Epidermal melanocyte (primary cell): Measurements from ENCODE around the gene ARNT2.
"Not testable (repeated sequence)": the region's sequence is repeated elsewhere in the genome, so short reads cannot be mapped to it uniquely, and the experiment has no call there.

Source experiments
- DNase-seq: peaks from one replicate; pipeline ENCODE4 v3.0.0; 2011; ENCODE audit warnings: low spot score; ENCODE audit not compliant: insufficient read length

ARNT2 gene

DNA sequence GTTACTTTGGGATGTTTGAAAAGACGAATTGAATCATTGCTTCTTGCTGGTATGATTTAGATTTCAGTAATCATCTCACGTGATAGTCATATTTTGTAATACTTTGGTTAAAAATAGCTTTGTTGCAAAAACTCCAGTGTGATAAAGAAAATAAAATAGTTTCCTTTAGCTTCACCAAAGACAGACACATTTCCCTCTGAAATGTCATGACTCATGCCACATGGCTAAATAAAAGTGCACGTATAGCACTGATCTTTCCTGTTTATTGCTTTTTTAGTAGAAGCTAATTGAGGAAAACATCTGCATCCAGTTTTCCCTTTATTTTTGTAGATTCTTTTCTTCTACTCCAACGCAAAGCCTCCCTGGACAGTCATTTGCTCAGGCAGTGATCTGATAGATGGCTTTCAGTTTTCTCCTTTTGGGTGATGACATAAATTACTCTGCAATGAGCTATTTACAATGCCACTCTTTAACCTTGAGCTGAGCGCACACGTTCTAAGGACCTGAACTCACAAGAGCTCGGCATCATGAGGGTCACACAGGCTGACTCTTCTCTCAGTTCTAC, 84.9 kb downstream of the ARNT2 start:
- peak; percentile 64 for DNase-seq

DNA sequence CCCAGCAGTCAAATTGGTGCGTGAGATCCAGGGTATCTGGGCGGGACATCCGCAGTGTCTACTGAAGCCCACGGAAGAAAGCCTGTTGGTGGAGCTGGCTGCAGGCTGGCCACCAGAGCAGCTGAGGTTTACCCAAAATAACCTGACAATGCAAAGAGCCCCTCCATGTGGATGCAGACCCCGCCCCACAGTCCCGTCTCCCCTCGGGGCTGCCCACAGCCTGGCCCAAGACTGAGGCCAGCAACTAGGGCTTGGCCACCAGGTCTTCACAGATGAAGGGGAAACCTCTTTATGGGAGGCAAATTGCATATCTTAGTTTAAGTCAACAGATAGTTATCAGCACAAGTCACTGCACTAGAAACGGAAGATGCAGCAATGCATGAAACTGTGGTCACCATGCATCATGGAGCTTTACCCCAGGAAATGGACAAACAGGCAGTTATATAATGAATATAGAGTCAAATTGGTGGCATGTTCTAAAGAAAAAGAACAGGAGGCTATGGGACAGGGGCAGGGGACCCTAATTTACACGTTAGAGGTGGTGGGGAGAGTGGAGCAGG, 86.3 kb downstream of the ARNT2 start:
- no peak for DNase-seq

DNA sequence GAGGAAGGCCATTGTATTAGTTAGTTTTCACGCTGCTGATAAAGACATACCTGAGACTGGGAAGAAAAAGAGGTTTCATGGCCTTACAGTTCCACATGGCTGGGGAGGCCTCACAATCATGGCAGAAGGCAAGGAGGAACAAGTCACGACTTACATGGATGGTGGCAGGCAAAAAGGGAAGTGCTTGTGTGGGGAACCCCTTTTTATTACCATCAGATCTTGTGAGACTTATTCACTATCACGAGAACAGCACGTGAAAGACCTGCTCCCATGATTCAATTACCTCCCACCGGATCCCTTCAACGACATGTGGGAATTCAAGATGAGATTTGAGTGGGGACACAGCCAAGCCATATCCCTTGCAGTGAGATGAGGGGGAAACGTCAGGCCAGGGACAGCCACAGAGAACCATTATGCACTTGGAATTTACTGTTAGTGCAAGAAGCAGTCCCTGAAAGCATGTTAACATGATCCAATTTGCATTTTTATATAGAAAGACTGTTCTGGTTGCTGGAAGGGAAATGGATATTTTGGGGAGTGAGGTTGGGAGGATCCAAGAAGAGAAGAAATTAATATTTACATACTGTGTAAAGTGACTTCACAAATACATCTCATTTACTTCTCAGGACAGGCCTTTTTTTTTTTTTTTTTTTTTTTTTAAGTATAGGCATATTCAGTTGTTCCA, 87.1 kb downstream of the ARNT2 start:
- no peak for DNase-seq

DNA sequence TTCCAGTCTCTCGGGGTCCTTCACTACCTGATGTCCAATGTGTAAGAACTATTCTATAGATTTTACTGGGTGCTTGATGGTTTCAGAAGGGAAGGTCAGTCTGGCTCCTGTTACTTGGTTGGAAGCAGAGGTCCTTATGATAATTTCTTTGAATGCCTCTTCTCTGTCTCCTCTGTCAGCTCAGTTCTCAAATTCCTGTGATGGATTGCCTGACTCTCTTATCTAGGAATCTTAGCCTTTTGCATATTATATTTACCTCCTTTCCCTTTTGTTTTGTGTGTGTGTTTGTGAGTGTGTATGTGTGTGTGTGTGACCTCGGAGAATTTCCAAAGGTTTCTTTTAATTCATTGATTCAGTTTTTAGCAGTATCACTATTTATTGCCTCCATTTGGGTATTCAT, 88.2 kb downstream of the ARNT2 start:
- no peak for DNase-seq

DNA sequence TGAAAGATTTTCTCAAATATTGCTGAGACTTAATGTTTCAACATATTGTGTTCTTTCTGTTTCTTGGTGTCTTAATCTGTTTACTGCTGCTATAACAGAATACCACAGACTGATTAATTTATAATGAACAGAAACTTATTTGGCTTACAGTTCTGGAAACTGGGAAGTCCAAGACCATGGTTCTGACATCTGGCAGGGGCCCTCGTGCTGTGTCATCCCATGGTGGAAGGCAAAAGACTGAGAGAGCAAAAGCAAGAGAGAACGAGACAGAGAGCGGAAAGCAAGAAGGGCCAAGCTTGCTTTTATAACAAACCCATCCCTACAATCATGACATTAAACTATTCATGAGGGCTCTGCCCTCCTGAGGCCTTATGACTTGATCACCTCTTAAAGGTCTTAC, 88.7 kb downstream of the ARNT2 start:
- no peak for DNase-seq

DNA sequence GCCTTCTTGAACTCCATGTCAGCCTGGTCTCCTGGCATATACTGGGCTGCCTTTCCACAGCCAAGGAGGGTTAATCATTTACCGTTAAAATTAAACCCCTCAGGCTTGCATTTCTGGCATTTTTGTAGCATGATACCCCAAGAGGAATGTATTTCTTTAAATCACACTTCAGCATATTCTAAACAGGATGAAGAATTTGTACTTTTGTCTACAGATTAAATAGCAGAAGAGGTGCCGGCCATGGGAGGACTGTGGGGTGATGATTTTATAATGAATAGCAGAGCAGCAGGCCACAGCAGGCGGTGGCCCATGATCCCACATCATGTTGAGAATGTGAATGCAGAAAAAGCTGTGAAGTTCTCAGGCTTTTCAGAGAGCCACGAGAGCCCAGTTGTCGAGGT, 90.2 kb downstream of the ARNT2 start:
- DNase-seq, result no peak

DNA sequence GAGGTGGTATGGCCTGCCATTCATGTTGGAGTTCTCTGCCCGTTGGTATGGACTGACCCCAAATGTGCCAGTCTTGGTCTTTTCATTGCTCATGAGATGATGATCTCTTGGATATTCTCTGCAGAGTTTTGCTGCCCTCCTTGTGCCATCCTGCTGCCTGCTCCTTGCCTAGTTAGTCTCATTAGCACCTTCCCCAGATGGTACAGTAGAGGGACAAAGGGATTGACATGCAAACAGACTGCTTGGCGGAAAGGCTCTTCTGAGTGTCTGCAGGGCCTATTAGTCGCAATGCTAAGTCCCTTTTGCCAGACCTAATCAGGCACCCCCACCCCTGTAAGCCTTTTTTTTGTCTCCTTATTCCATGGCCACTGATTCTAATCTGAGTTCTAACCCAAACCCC, 90.6 kb downstream of the ARNT2 start:
- no peak for DNase-seq

DNA sequence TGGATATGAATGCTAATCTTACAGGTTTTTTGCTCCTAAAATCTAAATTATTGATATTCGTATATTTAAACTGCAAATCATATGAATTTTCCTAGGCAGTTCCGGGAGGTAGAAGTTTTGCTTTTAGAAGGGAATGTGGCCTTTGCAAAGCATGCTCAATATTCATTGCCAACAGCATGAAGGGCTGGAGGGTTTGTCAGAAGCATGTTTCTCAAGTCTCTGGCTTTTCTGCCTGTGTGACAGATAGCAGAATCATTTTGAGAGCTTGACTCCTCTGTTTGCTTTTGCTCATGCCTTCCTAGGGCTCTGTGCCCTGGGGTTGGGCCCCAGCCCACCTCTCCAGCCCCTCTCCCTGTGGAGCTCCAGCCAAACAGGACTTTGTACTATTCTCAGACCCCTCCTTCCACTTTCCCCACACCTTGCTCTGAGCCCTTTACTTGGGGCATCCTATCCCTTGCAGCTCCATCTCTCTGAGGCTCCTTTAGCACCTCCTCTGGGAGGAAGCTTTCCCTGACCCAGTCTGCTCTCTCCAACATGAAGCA, 91.3 kb downstream of the ARNT2 start:
- DNase-seq, result no peak

DNA sequence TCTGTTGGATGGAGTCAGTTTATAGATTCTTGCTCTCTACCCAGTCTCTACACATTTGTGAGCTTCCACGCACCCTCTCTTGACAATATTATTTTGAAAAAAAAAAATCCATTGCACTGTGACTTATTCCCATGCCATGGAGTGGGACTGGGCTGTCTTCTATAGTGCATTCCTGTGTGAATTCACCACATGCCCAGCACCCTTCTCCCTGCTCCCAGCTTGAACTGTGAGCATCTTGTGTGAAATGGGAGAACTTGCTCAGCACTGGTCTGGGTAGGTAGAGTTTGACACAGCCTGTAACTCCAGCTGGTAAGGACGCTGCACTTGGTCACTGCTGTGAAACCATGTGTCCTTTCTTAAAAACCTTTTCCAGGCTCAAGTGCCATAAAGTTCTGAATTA, 91.9 kb downstream of the ARNT2 start:
- DNase-seq, result no peak

DNA sequence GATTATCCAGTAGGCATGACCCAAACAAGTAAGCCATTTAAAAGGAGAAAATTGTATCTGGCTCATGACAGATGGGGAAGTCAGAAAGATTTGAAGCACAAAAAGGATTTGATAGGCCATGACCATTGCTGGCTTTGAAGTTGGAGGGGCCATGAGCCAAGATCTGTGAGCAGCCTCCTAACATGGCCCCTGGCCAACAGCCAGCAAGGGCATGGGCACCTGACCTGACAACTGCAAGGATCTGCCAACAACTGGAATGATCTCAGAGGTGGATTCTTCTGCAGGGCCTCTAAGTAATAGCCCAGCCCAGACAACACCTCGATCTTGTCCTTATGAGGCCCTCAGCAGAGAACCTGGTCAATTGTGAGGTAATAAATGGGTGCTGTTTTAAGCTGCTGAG, 93.0 kb downstream of the ARNT2 start:
- no peak for DNase-seq

DNA sequence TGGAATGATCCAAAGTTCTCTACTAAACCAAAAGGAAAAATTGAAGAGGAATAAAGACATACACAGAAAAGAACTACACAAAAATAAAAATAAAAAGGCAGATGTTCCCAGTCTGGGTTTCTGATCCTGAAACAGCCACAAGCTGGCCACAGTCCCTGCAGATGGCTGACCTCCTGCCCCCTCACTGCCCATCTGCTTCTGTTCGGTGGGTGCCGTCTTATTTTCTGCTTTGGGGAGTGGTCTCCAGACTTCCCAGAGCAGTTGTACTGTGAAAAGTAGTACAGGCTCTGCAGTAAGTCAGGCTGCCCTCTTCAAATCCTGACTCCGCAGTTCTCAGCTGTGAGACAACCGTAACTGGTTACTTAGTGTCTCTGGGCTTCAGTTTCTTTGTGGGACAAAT, 94.5 kb downstream of the ARNT2 start:
- DNase-seq, result no peak

DNA sequence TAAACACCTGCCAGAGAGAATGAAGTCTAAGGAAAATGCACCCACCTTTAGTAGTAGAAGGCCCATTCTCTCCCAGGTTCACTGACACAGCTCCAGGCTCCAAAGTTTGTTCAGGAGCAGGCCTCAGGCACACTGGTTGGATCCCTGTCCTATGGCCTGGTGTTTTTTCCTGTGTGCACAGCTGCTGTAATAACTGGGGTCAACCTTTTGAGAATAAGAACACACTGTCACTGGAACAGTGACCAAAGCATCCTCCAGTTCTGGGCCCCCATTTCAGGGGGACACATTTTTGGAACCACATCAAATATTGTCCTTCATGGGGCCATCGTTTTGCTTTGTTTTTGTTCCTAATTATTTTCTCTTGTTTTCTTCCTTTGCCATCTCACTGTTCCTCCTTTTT, 95.8 kb downstream of the ARNT2 start:
- DNase-seq, result no peak

DNA sequence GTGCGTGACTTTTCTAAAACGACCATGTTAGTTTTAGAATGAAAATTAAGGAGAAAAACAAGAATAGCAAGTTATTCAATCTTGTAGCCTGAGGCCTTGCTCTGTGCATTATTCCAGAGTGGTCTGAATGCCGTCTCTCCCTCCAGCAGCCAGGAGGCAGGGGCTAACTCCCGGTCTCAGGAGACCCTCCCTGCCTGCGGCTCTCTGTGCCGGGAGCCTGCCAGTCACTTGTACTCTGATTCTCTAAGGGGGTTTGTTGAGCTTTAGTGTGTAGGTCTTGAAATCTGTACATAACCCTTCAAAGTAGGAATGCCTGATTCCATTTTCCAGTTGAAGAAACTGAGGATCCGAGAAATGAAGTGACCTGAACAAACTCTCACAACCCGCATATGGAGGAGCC, 97.3 kb downstream of the ARNT2 start:
- DNase-seq, result no peak

DNA sequence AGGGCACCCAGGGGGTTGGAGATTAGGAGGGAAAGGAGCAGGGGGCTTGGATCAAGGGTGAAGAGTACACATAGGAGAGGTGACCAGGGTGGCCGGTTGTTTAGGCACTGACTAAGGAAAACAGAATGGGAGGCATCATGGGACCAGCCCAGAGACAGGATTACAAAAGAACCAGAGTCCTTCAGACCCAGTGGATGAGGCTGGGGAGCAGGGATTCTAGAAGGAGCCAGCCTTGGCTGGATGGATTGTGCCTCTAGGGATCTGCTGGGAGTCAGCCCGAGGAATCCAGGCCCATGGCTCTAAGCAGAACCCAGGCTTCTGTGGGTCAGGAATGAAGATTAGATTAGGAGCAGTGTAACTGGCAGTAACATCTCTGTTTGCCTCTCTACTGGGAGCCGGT, 98.6 kb downstream of the ARNT2 start:
- no peak for DNase-seq

DNA sequence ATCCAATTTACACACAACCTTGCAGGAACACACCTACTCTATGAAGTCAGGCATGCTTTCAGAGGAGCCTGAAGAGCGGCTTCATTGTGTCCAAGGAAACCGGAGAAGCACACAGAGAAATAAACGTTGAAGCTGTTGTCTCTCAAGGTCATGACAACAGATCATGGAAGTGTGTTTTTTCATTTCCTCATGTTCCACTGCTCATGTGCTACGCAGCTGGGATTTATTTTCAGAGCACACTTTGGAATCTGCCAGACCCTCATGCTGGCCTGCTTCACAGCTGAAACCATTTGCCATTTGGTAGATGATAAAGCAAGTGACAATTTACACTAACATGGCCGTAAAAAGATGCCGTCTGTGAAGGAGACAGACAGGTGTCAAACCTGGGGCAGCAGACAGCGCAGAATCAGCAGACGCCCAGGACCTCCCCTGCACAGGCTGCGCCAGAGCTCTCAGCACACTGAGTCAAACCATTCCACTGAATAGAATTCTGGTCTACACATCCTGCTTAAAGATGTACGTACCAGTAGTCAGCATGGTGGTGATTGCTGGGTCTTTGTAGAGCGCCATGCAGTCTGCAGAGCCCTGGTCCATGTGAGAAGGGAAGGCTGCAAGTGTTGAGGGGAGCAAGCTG, 99.3 kb downstream of the ARNT2 start:
- DNase-seq, result no peak

DNA sequence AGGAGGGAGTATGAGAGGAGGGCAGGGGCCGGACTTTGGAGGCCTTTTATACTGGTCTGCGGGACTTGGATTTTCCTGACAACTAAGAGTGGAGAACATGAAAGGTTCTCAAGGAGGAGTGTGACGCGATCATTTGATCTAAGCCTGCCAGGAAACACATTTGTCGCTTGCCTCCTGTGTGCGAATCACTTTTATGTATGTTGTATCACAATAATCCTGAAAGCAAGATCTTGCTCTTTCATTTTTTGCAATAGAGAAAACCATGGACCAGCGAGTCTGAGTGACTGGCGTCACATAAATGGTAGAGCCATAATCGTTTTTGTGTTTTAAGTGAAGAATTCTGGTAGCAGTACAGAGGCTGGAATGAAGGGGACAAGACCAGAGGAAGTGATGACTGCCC, 100.7 kb downstream of the ARNT2 start:
- DNase-seq, result no peak

DNA sequence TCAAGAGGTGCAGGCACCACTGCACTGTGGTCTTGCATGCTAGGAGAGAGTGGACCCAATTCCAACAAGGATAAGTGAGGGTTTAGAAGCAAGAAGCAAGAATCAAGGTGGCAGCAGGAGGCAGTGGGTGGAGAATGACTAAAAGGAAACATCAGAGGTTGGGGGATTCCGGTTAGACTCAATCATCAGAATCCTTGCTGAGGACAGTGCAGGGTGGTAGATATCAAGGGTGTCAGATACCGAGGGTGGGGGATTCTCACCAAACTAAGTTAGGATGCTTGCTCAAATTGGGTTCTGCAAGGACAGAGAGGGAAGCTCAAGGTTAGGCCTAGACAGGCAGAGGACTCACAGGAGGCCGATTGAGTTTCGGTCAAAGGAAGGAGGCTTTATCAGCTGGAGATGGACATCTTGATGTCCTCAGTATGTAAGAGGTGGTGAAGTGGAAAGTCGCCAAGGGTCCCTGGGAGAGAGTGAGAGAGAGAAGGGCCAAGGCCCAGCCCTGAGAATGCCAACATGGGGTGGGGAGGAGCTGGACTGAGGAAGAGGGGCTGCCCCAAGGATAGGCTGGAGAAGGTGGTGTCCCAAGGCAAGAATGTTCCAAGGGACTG, 102.2 kb downstream of the ARNT2 start:
- no peak for DNase-seq

DNA sequence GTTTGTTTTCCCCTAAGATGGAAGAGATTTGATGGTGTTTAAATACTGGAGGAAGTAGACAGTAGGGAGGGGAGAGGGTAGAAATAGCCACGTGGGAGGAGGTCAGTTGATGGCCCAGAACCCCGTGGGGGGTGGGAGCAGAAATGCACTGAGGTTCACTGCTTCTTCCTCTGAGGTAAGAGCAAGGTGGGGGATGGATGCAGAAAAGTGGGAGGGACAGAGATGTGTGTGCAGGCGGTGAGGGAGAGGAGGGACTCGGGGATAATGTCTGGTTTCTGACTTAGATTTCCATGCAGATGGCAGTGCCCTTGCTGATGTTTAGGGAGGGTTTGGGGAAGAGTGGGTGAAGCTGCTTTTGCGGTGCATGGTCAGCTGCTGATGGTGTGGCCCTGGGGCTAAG, 102.9 kb downstream of the ARNT2 start:
- no peak for DNase-seq

DNA sequence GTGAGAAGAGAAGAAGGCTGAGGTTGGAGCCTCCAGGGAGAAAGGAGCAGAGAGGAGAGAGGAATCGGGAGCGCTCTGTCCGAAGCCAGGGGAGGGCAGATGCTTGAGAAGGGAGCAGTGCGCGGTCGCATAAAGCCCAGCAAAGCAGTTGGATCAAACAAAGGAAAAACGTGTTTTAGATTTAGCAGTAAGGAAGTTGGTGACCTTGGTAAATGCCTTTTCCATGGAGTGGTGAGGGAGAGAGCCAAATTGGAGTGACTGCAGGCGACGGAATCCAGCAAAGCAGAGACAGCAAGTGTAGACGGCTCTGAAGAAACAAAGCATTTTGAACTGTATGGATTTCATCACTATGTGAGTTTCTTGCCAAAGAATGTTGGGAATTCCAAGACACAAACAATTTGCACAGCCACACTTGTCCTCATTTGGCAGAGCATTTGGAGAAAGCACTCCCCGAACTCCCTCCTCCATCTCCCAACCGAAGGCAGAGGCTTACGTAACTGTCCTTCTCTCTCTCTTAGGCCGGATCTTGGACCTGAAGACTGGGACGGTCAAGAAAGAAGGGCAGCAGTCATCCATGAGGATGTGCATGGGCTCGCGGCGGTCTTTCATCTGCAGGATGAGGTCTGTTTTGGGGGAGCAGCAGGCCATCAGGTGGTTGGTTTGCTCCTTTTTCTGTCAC, 103.6 kb downstream of the ARNT2 start:
- peak; percentile 82 for DNase-seq

DNA sequence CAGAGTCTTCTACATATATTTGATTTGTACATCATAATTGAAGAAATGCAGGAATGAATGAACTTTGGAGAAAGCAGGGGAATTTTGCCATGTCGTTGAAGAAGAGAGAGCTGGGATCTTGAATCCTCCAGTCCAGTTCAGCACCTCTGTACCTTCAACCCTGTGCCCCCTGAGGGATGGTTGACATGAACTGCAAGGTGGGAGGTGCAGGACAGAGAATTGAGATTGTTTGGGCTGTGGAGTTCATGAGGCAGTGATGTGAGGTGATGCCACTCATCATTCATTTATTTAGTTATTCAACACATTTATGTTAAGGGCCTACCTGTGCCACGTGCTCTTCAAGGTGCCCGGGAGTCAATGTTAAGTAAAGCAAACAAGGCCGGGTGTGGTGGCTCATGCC, 104.6 kb downstream of the ARNT2 start:
- DNase-seq, result no peak

DNA sequence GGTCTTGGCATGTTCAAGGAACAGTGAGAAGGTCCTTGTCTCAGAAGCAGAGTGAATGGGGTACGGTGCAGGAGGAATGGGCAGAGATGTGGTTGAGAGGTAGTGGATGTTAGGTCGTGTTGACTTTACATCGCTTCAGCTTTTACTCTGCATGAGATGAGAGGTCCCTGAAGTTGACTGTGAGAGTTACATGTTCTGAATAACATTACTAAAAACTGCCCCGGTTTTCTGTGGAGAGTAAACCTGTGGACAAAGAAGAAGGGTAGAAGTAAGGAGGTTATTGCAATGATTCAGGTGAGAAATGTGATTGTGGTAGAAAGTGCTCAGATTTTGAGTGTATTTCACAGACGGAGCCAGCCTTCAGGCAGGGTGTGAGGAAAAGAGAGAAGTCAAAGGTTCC, 105.6 kb downstream of the ARNT2 start:
- no peak for DNase-seq

DNA sequence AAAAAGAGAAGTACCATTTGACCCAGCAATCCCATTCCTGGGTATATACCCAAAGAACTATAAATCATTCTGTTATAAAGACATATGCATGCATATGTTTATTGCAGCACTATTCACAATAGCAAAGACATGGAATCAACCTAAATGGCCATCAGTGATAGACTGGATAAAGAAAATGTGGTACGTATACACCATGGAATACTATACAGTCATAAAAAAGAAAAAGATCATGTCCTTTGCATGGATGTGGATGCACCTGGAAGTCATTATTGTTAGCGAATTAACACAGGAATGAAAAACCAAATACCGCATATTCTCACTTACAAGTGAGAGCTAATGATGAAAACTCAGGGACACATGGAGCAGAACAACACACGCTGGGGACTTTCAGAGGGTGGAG, 106.8 kb downstream of the ARNT2 start:
- not testable (repeated sequence) for DNase-seq
